HG03064 (cell line): Measurements from ENCODE around the gene UBASH3A.

Experiments
- ATAC-seq: cut with Tn5 transposase; IDR thresholded peaks from one replicate; pipeline ENCODE4 v1.9.1; 2021; ENCODE audit warnings: low read depth; ENCODE audit not compliant: unreplicated experiment

UBASH3A gene

GRCh38 chr21:42427809-42428419 is 24.2 kb downstream of the UBASH3A start:
- ATAC-seq, result no peak

DNA sequence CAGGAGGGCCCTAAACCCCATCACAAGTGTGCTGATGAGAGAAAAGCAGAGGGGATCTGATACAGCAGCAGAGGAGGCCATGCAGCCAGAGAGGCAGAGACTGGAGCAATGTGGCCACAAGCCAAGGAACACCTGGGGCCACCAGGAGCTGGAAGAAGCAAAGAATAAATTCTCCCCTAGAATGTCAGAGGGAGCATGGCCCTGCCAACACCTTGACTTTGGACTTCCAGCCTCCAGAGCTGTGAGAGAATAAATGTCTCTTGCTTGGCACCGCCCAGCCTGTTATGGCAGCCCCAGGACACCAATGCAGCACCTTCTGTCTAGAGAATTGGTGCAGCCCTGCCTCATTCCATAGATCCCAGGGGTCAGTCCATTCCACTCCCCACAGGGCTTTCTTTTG is 25.3 kb downstream of the UBASH3A start:
- no peak for ATAC-seq

DNA sequence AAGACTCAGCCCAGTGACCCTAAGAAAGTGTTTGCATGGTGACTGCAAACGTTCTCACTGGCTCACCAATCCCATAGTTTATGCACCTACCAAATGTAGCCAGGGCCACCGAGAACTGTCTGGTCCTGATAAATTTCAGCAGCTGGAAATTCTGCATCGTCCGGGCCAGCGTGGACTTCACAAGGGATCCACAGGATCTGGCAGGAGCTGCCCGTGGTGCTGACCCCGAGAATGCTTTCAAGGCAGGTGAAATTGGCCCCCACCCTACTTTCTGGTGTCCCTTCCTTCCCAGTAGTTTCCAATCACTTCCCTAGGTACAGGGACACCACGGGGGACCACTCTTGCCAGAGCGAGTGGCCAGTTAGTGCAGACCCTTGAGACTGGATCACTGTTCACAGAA is 26.2 kb downstream of the UBASH3A start:
- no peak for ATAC-seq

- no peak for ATAC-seq
Measured at GRCh38 chr21:42430521-42430920, 26.8 kb downstream of the UBASH3A start.

DNA sequence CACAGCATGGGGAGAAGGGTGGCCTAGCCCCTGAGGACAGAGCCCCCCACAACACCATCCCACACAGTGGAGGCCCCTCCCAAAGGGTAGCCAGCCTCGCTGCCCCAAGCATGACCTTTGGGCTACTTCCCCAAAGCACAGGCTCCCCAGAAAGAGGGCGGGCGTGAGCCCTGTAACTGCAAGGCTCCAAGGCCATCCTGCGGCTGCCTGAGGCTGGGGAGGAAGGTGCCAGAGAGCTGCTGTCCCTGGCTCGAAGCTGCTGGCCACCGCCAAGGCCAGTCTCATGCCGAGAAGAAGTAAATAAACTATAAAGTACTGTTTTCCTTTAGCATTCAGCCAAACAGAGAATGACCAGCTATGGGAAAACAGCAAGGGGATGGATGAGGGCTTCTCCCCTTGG is 27.5 kb downstream of the UBASH3A start:
- ATAC-seq, result no peak

DNA sequence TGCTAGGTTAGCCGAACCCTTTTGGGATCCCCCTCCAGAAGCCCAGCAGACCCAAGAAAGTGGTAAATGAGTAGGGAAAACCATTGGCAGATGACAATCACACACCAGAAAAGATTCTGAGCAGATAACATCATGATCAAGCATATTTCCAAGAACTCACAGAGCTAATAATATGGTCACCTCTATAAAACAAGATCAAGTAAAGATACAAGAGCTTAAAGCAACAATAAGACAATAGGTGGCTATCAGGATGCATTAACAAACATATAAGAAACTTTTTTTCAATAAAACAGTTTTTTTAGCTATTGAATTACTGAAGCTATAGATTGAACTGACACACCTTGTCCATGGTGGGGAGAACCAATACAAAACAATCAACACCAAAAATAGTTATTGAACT is 29.0 kb downstream of the UBASH3A start:
- ATAC-seq, result no peak

DNA sequence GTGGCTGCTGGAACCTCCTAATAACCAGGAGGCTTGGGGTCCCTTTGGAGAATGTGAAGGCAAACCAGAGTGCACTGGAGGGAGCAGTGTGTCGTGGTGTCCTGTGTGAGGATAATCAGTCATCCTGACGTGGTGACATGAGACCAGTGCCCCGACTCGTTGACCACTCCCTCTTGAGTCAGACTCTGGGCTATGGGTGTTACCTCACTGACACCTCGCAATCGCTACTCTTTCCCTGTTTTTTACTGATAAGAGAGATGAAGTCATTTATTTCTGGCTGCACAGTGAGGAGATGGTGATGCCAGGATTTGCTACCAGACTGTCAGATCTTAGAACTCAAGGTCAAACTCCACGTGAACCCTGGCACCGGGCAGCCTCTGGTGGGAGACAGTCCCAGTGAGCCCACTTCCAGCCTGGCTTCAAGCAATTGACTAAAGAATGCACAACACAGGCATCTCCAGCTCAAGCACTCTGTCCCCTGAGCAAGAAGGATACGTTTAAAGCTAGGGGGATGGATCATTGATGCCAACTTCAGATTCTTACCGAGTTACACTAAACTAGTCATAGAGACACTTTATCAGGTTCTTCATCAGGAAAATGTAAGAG is 30.3 kb downstream of the UBASH3A start:
- ATAC-seq, result no peak

DNA sequence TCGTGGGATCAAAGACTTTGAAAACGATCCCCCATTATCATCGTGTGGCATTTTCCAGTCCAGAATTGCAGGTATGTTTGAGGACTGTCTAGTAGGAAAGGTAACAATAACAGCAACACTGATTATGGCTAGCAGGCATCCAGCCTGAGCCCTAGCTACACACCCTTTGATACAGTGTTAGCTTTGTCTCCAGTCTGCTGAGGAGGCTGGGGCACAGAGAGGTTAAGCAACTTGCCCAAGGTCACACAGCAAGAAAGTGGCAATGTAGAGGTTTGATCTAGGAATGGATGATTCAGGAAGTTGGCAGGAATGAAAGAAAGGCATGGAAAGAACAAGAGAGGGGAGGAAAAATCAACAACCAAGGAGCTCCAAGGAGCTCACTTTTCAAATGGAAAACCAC is 31.2 kb downstream of the UBASH3A start:
- ATAC-seq, result no peak

GRCh38 chr21:42435401-42435800 is 31.7 kb downstream of the UBASH3A start:
- no peak for ATAC-seq

DNA sequence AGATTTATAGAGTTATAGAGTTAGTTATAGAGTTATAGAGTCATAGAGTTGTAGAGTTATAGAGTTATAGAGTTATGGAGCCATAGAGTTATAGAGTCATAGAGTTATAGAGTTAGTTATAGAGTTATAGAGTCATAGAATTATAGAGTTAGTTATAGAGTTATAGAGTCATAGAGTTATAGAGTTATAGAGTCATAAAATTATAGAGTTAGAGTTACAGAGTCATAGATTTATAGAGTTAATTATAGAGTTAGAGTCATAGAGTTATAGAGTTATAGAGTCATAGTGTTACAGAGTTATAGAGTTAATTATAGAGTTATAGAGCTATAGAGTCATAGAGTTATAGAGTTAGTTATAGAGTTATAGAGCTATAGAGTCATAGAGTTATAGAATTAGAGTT is 32.1 kb downstream of the UBASH3A start:
- ATAC-seq, result no peak

DNA sequence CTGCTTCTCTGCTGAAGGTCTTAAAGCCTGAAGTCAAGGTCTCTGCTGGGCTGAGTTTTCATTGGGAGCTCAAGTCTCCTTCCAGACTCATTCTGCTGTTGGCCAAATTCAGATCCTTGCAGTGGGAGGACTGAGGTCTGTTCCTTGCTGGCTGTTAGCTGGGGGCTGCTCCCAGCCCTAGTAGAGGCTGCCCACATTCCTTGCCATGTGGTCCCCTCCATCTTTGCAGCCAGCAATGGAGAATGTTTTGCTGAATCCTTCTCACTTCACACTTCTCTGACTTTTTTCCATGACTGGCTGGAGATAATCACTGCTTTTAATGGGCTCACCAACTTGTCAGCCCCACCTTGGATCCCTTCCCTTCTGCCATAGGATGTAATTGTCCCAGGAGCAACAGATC is 33.2 kb downstream of the UBASH3A start:
- no peak for ATAC-seq

DNA sequence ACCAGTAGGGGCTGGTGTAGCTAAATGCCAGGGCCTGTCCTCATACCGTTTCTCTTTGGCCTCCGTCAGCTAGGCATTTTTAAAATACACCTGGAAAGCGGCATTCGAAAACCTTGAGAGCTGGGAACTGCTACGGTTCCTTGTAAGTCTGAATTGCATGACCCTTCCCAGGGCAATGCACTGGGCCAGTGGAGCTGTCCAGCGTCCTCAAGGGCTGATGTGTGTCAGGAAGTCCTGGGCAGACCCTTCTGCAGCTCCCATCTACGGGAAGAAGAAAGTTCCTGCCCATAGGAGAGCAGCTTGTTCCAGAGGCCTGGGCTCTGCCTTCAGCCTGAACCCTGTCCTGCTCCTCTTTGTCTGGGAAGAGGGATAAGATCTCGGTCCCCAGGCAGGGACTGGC is 34.1 kb downstream of the UBASH3A start:
- no peak for ATAC-seq

GRCh38 chr21:42438316-42439205 is 34.9 kb downstream of the UBASH3A start:
- ATAC-seq, result no peak

GRCh38 chr21:42439284-42440186 is 35.8 kb downstream of the UBASH3A start:
- ATAC-seq, result no peak

- ATAC-seq, result peak; percentile 77
Measured at GRCh38 chr21:42440187-42440792, 36.6 kb downstream of the UBASH3A start.

GRCh38 chr21:42441963-42442362 is 38.3 kb downstream of the UBASH3A start:
- ATAC-seq, result no peak

DNA sequence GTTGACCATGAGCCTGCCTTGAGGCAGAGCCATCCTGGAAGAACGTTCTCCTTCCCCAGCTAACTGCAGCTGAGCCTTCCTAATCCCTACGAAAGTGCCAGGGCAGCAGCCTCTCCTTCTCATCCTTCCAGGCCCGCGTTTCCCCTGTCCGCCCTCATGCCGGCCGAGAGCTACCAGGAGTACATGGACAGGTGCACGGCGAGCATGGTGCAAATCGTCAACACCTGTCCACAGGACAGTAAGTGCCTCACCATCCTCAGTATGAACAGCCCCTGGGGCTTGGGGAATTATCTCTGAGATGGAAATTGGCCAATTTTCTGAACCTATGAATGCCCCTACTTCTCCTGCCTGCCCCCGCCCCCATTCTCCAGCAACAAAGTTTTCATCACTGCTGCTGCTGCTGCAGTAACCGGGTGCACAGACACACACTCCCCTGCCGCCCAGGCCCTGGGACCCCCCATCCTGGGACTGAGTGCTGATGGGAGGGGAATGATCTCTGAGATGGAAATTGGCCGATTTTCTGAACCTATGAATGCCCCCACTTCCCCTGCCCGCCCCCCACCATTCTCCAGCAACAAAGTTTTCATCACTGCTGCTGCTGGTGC is 39.6 kb downstream of the UBASH3A start:
- ATAC-seq, result no peak

DNA sequence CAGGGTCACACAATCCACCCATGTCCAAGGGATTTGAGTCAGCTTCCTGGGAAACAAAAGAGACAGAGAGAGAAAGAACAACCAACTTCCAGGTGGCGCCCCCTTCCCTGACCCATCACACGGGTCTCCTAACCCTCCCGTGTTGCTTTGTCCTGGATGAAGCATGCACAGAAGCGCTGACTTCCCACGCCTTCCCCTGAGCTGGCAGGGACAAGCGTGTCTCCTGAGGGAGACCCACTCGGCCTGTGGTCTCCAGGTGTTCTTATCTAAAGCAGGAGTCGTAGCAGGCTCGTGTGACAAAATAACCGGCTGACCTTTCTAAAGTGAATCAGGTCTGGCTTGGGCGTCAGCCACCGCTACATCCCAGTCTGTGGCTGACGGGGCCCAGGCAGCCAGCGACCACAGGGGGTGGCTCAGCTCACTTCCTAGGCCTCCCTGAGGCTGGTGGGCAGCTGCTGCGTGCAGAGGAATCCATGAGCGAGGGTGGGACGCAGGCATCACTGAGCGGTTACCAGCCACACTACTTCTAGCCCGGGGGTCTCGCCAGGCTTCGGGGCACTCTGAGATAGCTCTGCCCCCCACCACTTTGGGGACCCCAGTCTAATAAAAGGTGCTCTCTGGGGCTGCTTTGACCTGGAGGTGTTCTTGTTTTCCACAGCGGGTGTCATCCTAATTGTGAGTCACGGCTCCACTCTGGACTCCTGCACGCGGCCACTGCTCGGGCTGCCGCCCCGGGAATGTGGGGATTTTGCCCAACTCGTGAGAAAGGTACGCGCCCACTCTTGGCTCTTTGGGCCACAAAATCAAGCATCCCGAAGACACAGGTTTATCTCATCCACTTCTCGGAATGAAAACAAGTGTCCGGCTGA is 40.4 kb downstream of the UBASH3A start:
- ATAC-seq, result no peak

DNA sequence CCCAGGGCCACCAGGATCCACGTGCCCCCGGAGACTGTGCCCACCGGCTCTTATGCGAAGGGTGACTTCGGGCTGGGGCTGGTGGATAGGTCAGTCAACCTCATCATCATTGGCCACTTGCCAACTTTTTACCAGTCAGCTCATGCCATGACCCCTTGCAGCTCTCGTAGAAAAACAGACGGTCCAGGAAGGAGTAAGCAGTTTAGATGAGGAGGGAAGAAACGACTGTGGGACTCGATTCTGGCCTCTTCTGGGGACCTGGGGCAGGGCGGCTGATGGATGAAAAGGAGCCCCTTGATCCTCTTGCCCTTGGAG is 41.0 kb downstream of the UBASH3A start:
- no peak for ATAC-seq
